Type B pancreatic cell (in vitro differentiated cells): Measurements from ENCODE around the gene MARK3. TPM values are rescaled to one million over a fixed set of nuclear protein-coding genes. Genes with fewer than 3 reads are reported as not detected.

ENCODE experiments used
- DNase-seq: peaks from one replicate; pipeline ENCODE4 v3.0.0; 2021; ENCODE audit warnings: mixed read lengths; ENCODE audit not compliant: unreplicated experiment; ENCODE audit errors: extremely low spot score
- H3K27ac Mint-ChIP-seq: 2 replicates; pipeline ENCODE4 v1.8.0; 2021; ENCODE audit warnings: mild to moderate bottlenecking, mixed read lengths
- H3K27me3 Mint-ChIP-seq: 2 replicates; pipeline ENCODE4 v1.8.0; 2021; ENCODE audit warnings: mixed read lengths
- H3K36me3 Mint-ChIP-seq: 2 replicates; pipeline ENCODE4 v1.8.0; 2021; ENCODE audit warnings: mixed read lengths
- H3K4me1 Mint-ChIP-seq: one replicate; pipeline ENCODE4 v1.8.0; 2021; ENCODE audit warnings: mixed read lengths; ENCODE audit not compliant: unreplicated experiment
- H3K4me3 Mint-ChIP-seq: 2 replicates; pipeline ENCODE4 v1.8.0; 2021; ENCODE audit warnings: mild to moderate bottlenecking, mixed read lengths
- H3K9me3 Mint-ChIP-seq: 2 replicates; pipeline ENCODE4 v1.8.0; 2021; ENCODE audit warnings: mixed read lengths
- CTCF ChIP-seq: fragments of 200-600 bp; sonication (generic); conservative IDR thresholded peaks from 2 replicates; pipeline ENCODE4 v1.5.0; 2021; ENCODE audit warnings: antibody characterized with exemption, mild to moderate bottlenecking
- total RNA-seq: library from RNA; stranded (reverse); gene quantifications from 2 replicates; pipeline ENCODE4 v1.2.1, GENCODE V29; 2021; ENCODE audit warnings: low replicate concordance

MARK3 gene
- total RNA-seq, 1 donor from 2014 or later: 91.4 TPM

DNA sequence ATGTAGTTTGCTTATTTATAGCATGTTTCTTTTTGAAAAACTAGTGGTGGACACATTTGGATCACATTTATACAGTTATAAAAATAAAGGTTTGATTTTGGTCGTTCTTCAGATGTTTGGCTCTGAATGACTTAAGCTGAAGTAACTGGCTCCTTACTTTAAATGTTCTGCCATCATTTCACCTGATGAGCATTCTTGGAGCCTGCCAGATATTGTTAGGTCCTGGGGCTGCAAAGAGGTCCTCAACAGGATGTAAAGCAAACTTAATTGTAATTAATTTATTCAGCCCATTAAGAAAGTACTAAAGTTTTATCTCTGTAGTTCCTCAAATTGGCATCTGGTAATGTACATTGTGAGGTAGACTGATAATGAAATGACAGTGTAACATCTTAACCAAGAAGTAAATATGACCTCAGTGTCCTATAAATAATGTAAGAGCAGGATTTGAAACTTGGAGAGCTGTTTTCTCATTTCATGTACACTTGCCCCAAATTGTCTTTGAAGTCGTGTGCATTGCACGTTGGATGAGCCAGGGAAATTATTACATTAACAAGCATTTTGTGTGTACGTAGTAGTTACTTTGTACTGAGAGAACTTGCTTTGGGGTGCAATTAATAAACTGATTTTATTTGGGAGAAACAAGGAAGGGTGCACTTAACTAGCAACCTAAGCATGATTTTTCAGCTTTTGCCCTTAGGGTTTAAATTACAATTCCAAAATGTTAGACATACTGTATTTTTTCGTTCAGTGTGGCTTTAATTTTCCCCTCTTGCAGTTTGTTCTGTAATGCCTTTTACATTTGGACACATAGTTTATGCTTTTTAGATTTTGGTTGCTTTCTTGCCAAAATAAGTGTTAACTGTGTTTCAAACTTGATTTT lies 43.7 kb upstream of the MARK3 start:
- TF ChIP-seq CTCF: no peak
- peaks cover 69% of the 10 kb centered on the region for H3K36me3 Mint-ChIP-seq
- peaks cover 6% of the 10 kb centered on the region for H3K4me1 Mint-ChIP-seq
- no peaks in the 10 kb centered on the region for H3K9me3 Mint-ChIP-seq
- H3K27ac Mint-ChIP-seq: no peak overlapping the region
- no peak for DNase-seq
- no peak overlapping the region for H3K4me3 Mint-ChIP-seq
- H3K27me3 Mint-ChIP-seq: no peaks in the 10 kb centered on the region

DNA sequence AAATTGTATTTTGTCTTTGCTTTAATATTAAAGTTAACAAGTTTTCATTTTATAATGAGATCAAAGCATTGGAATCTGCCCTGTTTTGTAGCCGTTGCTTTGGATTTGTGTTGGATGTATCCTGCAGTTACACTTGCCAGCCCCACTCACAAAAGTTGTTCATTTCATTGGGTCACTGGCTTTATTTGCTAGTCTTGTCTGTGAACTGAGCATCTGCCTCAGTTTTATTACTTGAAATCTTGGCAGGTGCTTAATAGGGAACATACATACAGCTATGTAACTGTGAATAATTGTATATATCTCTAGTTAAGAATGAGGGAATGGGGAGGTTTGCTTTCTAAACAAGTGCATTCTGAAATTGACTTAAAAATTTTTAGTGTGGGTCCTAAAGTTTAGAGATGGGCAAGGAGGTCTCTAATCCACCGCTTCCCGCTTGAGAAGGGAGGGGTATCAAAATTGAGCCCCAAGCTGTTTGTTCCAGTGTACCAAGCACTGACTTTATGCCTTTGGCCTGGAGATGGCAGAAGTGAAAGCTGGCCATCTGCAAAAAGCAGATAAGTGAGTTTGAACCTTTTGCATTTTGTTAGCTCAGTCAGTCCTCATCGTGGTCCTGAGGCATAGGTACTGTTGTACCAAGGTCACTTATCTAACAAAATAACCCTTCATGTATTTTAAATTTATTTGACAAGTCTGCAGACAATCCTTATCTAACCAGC lies 41.9 kb upstream of the MARK3 start:
- Mint-ChIP-seq H3K27ac (peak overlapping the region; percentile 19), H3K36me3 (peaks cover 51% of the 10 kb centered on the region)

GRCh38 chr14:103343905-103344797 lies 41.1 kb upstream of the MARK3 start:
- peak; percentile 39 for TF ChIP-seq CTCF
- H3K9me3 Mint-ChIP-seq: no peaks in the 10 kb centered on the region
- no peaks in the 10 kb centered on the region for H3K27me3 Mint-ChIP-seq
- no peak overlapping the region for H3K4me3 Mint-ChIP-seq
- H3K27ac Mint-ChIP-seq: peak overlapping the region; percentile 54
- H3K4me1 Mint-ChIP-seq: peaks cover 13% of the 10 kb centered on the region
- DNase-seq: no peak
- peaks cover 43% of the 10 kb centered on the region for H3K36me3 Mint-ChIP-seq

More for the DNA sequence above, 41.9 kb upstream of the MARK3 start:
- H3K4me1 Mint-ChIP-seq: peaks cover 12% of the 10 kb centered on the region
- H3K27me3 Mint-ChIP-seq: no peaks in the 10 kb centered on the region
- no peak for DNase-seq
- H3K9me3 Mint-ChIP-seq: no peaks in the 10 kb centered on the region
- no peak for TF ChIP-seq CTCF
- H3K4me3 Mint-ChIP-seq: no peak overlapping the region

GRCh38 chr14:103346286-103346685 lies 38.9 kb upstream of the MARK3 start:
- Mint-ChIP-seq H3K4me1 (peaks cover 13% of the 10 kb centered on the region), H3K27ac (peak overlapping the region; percentile 21), H3K36me3 (peaks cover 26% of the 10 kb centered on the region), H3K9me3 (no peaks in the 10 kb centered on the region), H3K4me3 (no peak overlapping the region), H3K27me3 (no peaks in the 10 kb centered on the region)
- no peak for TF ChIP-seq CTCF
- DNase-seq: no peak

GRCh38 chr14:103347091-103347815 lies 38.0 kb upstream of the MARK3 start:
- H3K9me3 Mint-ChIP-seq: no peaks in the 10 kb centered on the region
- peak overlapping the region; percentile 20 for H3K4me3 Mint-ChIP-seq
- no peak for DNase-seq
- H3K27ac Mint-ChIP-seq: no peak overlapping the region
- no peak for TF ChIP-seq CTCF
- peaks cover 21% of the 10 kb centered on the region for H3K36me3 Mint-ChIP-seq
- H3K27me3 Mint-ChIP-seq: no peaks in the 10 kb centered on the region
- H3K4me1 Mint-ChIP-seq: peaks cover 13% of the 10 kb centered on the region
